Stimulated activated CD8-positive, alpha-beta memory T cell treated with anti-CD3 and anti-CD28 coated beads, Interleukin-2, amount 100 ng/mL, for 1 hour (primary cell): ENCODE measurements around the gene ABCG1.

Experiments
- DNase-seq, 2 donors: peaks; one replicate each; pipeline ENCODE4 v3.0.0-alpha.2; 2020; ENCODE audit warnings: low read depth in 2 of 2

Gene ABCG1

GRCh38 chr21:42232176-42232825 lies 13.4 kb downstream of the ABCG1 start:
- no peak for DNase-seq

DNA sequence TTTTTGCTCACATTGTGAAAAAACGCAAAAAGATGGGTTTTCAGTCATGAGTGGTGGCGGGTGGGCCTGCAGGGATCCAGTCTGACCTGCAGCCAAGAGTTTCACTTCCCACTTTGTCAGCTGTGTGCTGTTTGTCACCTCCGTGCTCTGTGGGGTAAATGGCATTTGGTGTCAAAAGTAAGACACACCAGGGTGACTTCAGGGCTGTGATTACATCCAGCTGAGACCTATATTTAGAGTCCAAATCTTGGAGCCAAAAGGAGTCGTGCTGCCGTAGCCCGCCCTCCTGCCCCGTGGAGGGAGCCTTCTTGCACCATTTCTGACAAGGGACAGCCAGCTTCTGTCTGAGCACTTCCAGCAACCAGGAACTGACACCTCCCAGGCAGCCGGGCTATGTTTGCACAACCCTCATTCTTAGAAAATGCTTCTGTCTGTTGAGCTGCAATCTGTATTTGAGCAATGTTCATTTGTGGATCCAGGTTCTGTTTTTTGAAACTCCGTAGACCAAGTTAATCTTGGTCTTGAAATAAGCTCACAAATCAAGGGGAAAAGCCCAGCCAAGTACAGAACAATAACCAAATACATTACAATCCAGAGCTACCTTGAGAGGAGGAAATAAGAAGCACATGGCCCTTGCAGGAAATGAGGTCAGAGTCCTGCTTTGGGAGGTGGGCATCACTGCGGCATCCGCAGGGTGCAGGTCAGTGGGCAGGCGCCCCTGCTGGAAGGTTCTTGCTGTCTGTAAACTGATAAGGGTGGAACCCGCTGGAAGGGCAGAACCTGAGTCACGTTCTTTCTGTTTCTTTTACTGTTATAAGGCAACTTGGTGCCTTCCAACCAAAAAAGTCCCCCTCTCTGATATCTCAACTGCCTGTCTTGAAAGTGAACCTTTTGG lies 14.4 kb downstream of the ABCG1 start:
- no peak for DNase-seq

DNA sequence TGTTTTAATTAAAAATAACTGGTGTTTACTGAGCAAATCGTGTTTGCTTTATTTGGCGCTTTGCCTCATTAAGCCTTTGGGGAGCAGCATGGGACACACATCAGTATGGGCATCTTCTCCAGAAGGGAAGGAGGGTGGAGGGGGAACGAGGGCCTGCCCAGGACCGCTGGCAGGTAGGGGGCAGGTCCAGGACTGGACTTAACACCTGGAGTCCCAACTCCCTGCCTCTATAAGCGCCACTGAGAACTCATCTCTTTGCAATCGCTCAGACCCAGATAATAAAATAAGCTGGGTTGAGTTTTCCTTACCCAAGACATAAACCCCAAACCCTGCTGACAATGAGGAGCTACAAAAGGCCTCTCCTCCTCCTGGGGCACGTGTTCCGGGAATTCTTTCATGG lies 15.1 kb downstream of the ABCG1 start:
- no peak for DNase-seq

- DNase-seq = peak in 1 of 2 donors; percentile 58
Measured at GRCh38 chr21:42234464-42235241, 15.7 kb downstream of the ABCG1 start.

DNA sequence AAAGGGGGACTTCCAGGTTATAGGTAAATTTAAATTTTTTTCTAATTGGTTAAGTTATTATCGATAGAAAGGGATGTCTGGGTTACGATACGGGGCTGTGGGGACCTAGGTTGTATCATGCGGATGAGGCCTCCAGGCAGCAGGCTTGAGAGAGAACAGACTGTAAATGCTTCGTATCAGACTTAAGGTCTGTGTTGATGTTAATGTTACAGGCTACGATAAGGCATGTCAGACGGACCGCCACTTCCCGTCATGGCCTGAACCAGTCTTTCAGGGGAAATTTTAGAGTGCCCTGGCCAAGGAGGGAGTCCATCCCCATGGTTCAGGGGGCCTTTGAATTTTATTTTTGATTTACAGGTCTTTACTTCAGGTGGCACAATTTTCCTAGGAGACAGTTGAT lies 16.7 kb downstream of the ABCG1 start:
- DNase-seq = no peak

GRCh38 chr21:42236014-42236413 lies 17.1 kb downstream of the ABCG1 start:
- DNase-seq = no peak

DNA sequence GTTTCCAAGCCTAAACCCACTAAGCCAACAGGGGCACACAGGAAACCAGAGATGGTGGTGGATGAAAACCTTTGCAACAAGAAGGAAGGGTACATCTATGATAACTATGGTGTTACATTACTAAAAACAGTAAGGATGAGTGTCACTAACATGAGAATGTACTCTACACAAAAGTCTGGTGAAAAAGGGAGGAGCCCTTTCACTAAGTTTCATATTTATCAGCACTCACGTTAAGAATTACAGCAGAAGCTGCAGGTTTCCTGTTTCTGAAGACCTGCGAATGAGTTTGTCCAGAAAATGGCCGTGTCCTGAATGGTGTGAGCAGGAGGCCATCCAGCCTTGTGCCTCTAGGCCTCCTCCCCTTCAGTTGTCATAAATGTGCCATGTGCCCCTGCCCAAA lies 17.8 kb downstream of the ABCG1 start:
- no peak for DNase-seq

DNA sequence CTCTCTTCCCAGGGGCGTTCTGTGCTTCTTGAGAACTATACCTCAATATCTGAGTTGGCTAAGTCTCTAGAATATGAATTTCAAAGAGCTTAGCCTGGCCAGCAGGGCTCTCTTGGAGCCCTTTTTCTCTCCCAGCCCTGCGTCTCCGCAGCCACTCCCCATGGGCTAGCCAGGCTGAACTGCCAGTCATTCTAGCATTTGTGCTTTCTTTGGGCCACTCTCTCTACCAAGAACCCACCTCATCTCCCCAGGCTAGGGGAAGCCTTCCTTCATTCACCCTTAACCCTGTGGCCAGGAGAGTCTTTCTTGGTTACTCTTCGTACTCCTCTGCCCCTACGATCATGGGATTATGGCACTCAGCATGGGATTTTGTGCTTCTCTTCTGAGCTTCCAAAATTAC lies 18.2 kb downstream of the ABCG1 start:
- DNase-seq = no peak

GRCh38 chr21:42237577-42237976 lies 18.6 kb downstream of the ABCG1 start:
- DNase-seq = no peak

- DNase-seq = no peak
Measured at GRCh38 chr21:42238185-42238934, 19.4 kb downstream of the ABCG1 start.

DNA sequence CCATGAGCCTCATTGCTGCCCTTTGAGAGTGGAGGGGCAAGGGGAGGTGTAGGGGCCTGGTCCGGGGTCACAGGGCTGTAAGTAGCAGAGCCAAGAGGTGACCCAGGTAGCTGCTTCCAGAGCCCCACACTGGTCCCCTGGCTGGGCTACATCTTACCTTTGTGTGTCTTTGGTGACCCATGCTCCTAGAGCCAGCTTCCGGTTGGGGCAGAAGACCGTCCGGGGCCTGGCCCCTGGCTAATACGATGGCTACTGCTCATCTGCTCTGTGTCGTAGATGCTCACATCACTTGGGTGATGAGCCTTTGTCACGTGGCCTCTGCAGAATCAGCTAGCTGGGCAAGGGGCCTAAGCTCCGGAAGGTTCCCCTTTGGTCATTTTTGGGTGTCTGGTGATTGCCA lies 20.6 kb downstream of the ABCG1 start:
- no peak for DNase-seq

DNA sequence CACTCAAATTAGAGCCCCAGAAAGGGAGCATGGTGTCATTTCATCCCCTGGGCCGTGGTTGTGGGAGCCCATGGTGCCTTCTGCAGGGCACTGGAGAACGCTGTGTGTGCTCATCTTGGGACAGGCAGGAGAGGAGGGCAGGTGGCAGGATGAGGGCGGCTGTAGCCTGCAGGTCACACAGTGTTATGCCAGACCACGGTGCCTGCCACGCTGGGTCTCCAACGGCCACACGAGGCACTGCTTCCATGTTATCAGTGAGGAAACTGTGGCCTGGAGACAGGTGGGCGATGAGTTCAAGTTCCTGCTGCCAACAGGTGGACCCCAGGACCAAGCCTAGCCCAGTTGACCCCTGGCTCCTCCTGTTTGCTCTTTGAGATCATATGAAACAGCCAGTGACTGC lies 21.0 kb downstream of the ABCG1 start:
- no peak for DNase-seq

GRCh38 chr21:42242611-42243010 lies 23.7 kb downstream of the ABCG1 start:
- no peak for DNase-seq

DNA sequence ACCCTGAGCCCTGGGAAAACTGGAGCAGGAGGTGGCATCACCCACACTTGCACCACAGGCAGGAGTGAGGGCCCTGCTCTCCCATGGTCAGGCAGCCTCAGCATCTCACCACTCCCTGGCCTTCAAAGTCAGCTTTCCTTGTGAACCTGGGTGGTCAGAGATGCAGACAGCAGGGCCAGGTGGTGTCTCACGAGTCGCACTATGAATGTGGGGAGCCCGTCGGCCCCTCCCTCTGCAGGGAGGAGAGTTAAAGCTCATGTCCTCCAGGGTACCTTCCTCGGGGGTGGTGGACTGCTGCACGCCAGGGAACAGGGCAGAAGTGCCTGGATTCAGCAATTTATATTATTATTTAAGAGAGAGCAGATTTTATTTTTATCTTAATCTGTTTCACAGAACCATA lies 24.1 kb downstream of the ABCG1 start:
- DNase-seq = no peak

- DNase-seq = no peak
Measured at GRCh38 chr21:42245331-42246193, 26.6 kb downstream of the ABCG1 start.

GRCh38 chr21:42247716-42248115 lies 28.8 kb downstream of the ABCG1 start:
- no peak for DNase-seq

GRCh38 chr21:42248241-42248640 lies 29.3 kb downstream of the ABCG1 start:
- no peak for DNase-seq

GRCh38 chr21:42248783-42249597 lies 30.1 kb downstream of the ABCG1 start:
- DNase-seq = no peak

- no peak for DNase-seq
Measured at GRCh38 chr21:42250422-42251403, 31.8 kb downstream of the ABCG1 start.
